Measurements from ENCODE around the gene PLEKHG5.

The PLEKHG5 gene, protein sequence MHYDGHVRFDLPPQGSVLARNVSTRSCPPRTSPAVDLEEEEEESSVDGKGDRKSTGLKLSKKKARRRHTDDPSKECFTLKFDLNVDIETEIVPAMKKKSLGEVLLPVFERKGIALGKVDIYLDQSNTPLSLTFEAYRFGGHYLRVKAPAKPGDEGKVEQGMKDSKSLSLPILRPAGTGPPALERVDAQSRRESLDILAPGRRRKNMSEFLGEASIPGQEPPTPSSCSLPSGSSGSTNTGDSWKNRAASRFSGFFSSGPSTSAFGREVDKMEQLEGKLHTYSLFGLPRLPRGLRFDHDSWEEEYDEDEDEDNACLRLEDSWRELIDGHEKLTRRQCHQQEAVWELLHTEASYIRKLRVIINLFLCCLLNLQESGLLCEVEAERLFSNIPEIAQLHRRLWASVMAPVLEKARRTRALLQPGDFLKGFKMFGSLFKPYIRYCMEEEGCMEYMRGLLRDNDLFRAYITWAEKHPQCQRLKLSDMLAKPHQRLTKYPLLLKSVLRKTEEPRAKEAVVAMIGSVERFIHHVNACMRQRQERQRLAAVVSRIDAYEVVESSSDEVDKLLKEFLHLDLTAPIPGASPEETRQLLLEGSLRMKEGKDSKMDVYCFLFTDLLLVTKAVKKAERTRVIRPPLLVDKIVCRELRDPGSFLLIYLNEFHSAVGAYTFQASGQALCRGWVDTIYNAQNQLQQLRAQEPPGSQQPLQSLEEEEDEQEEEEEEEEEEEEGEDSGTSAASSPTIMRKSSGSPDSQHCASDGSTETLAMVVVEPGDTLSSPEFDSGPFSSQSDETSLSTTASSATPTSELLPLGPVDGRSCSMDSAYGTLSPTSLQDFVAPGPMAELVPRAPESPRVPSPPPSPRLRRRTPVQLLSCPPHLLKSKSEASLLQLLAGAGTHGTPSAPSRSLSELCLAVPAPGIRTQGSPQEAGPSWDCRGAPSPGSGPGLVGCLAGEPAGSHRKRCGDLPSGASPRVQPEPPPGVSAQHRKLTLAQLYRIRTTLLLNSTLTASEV

DNA sequence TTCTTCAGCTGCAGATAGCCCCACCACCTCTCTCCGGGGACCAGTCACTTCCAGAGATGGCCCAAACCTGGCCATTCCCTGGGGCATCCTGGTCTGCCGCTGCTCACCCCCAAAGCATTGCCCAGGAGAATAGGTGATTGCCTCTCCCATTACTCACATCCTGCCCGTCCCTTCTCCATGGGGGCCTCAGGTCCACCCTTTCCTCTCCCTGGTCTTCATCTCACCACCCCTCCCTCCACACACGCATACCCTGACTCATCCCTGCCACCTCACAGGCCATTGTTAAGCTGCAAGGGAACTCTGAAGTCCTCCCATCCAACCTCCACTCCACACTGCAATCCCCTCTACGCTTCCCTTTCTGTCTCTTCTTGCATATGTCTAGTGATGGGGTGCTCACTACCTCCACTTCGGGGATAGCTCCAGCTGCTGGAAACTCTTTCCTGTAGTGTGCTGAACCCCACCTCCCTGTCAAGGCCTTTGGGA, at the start of gene PLEKHG5:
Gene PLEKHG5 (minus strand): TSS at position 188 of the 483 bp plus-strand sequence. CDS start 14,096 bp downstream, outside the sequence.
- DNase-seq = no peak

DNA sequence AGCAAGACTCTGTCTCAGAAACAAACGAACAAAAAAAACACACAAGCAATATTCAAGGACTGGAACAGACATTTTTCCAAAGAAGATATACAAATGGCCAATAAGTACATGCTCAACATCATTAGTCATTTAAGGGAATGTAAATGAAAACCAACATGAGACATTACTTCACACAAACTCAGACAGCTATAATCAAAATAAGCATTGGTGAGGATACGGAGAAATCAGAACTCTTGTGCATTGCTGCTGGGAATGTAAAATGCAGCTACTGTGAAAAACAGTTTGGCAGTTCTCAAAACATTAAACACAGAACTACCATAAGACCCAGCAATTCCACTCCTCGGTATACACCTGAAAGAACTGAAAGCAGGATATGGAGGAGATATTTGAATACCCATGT, 47.5 kb upstream of the PLEKHG5 start:
- DNase-seq = no peak

DNA sequence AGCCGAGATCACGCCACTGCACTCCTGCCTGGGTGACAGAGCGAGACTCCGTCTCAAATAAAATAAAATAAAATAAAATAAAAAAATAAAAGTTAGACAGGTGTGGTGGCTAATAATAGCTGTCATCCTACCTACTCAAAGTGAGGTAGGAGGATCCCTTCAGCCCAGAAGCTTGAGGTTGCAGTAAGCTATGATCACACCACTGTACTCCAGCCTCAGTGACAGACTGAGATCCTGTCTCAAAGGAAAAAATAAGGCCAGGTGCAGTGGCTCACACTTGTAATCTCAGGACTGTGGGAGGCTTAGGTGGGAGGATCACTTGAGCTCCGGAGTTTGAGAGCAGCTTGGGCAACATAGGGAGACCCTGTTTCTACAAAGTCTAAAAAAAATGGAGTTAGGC, 44.8 kb upstream of the PLEKHG5 start:
- no peak for DNase-seq

DNA sequence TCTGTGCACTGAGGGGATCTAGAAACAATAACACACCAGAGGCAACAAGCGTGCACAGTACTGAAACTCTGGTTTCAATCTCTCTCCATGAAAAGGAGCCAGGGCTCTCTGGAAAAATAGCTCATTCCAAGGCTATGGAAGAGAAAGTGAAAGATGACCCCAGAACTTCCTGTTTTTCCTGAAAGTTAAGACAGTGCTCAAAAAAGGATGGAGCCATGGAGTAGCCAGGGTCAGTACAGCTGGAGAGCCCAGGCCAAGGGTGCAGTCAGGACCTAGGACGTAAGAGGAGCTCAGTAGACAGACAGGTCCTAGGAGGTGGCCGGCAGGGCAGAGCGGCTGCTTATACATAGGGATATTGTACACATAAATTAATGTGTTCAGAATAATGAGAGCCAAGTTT, 43.7 kb upstream of the PLEKHG5 start:
- DNase-seq = no peak

DNA sequence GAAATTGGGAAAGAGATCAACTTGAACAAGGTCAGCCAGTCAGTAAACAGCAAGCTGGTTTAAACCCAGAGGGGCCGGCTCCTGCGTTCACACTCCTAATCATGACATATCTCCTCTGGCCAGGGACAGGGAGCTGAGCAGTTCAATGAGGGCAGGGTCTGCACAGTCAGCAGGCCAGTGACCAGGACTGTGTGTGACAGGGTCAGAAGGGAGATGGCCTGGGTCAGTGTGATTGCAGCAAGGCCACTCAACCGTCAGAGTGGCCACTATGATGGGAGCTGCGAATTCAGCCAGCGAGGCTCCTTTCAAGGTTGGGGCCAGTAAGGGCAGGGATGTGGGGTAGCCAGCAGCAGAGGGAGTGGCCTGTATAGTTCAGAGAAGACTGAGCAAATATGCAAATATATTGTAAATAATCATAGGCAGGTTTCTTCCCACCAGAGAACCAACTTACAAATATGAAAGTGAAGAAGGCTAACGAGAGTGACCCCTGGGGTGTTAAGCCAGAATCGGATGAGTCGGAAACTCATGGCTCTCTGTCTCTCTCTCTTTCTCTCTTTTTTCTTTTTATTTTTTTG, 42.9 kb upstream of the PLEKHG5 start:
- DNase-seq = no peak

DNA sequence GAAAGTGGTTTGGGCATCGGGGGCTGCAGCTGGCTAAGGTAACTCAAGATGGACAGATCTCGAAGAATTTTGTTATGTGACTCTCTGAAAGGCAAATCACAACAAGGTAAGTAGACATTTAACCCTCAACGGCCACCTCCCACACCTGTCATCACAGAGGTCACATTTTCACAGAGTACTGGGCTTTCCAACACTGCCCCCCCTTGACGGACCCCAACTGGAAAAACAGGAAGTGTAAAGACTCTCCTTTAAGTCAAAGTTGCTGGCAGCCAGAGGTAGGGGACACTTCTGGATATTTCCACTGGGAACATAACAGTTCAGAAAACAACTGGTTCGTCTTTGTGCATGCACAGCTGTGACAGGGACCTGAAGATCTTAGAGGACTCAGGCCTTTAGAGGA, 40.5 kb upstream of the PLEKHG5 start:
- DNase-seq = no peak

DNA sequence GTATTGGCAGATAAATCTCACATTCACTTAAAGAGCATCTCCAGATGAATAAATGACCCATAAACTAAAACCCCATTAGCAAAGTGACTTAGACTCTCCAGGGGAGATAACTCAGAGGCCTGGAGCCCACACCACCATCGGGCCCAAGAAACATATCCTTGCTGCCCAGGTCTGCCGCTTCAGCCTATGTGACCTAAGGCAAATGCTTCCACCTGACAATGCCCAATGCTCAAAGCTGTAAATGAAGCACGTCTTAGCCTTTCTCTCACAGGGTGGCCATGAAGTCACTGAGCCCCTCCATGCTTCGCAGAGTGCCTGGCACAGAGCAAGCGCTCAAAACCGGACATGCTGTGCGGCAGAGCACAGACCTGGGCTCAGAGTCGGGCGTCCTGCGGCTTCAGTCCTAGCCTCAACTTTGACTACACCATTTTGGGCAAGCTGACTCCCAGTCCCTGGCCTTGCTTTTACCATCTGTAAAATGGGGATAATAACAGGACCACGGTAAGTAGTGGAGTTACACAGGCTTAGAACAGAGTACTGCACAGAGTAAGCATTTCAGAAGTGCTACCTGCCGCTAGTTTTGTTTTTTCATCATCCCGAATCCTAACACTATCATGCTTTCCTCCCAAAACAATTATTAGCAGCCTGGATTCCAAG, 39.2 kb upstream of the PLEKHG5 start:
- no peak for DNase-seq

DNA sequence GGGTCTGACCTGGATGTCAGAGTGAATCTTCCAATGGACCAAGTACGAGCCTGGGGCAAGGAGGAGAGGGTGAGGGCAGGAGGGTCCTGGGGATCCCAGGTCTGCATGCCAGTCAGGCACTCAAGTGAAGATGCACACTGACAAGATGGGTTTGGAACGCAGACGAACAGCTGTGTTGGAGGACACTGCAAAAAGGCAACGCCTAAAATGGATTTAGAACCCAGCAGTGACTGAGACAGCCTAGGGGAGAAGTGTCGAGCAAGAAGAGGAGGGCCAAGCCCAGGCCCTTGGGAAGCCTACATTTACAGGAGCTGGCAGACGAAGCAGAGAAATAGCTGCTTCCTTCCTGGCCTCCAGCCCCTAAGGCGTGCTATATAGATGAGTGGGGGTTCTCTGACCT, 37.0 kb upstream of the PLEKHG5 start:
- DNase-seq = no peak

DNA sequence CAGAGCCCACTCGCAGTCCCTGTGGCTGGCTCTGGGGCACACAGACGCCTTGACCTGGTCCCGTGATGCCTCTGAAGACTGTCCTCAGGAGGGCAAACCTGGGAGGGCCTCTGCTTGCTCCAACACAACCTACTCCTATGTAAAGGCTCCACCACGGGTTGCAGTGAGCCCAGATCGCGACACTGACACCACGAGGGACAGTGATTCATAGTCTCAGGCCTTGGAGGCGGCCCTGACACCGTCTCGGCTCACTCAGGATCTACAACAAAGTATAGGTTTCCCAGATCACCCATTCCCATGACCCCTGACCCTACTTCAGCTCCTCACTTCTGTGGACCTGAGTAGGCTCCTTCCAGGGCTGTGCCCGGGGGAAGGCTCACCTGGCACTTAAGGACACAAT, 34.8 kb upstream of the PLEKHG5 start:
- DNase-seq = no peak

DNA sequence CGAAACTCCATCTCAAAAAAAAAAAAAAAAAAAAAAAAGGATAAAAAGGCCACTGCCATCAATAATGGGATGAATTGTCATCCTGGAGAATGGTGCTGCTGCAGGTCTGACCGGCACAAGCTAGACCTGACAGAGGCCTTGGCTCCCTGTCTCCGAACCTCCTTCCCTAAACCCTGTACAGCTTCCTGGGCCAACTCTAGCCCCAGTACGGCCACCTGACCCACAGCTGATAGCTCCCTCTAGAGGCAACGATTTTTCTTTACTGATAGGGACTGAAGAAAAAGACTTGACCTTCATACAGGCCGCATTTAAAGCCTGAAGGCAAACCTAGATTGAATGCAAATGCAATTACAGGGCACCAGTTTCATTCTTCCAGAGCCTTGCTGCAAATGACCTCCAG, 32.1 kb upstream of the PLEKHG5 start:
- DNase-seq = no peak

DNA sequence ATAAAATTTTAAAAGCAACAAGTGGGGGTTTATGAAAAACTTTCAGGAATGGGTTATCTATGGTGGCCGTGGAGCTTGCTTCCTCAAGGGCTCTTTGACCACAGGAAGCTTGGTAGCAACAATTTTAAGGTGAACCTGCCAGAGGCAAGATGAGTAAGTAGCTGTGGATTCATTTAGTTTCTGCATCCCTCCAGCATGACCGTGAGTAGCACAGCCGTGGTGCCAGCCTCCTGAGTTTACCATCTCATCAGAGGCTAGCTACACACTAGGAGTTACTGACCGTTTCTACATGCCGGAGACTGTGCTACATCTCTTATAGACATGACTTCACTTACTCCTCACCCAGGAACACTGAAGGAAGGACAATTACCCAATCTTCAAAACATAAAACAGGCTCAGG, 30.1 kb upstream of the PLEKHG5 start:
- DNase-seq = no peak

DNA sequence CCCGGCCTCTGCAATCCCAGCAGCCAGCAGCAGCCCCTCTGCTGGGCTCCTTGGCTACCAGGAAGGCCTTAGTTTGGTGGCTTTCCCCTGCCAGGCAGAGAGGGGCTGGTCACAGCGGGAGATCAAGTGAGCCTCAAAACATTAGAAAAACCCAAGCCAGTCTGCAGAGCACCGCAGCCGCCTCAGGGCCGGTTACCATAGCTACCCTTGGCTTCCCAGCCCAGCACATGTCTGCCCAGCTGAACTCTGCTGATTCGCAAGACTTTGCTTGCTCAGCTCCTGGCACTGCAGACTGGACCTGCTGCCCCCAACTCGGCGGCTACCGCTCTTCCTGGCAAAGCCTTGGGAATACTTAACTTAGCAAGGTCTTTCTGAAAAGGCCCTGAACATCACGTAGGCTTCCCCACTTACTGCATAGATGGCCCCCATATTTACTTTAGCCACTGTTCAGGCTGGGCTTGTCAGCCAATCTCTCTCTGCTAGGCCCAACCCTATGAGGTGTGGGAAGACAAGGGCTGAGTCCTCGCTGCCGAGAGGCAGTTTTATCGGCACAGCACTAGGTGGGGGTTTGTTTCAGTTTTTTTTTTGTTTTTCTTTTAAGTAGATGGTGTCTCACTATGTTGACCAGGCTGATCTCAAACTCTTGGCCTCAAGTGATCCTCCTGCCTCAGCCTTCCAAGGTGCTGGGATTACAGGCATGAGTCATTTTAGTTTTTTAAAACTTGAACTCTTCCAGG, 28.6 kb upstream of the PLEKHG5 start:
- no peak for DNase-seq

DNA sequence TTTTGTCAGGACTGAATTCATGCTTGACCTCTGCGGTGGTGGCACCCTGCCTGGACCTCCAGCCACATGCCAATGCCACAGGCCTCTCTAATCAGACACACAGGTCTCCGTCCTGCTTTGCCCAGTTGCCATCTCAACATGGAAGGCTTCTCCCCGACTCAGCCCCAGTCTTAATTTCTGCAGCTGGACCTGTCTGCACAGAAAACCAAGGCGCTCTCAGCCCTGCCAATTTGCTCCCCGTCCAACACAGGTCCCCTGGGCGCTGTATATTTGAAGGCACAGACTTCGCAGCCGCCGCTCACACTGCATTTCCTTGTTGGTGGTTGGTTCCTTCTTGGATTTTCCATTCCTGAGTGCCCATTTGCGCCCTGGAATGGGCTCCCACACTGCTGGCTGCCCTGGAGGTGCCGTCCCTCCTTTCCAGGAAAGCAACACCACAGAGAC, 28.0 kb upstream of the PLEKHG5 start:
- no peak for DNase-seq

DNA sequence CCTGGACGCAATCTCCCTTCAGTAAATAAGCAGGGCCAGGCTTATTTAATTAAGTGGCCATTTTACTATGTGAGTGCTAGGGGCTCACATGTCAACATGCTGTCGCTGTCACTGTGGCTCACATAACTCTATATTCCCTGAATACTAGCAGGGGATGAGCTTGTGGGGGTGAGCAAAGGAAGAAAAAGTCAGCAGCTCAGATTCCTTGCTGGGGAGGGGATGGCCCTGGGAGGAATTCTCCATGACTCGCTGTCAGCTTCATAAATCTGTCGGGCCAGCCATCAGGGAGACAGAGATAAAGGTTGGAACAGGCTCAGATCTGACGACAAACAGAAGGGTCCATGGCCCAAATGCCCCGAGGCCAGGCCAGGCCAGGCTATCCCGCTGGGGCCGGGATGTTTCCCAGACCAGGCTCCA, 26.0 kb upstream of the PLEKHG5 start:
- DNase-seq = no peak

DNA sequence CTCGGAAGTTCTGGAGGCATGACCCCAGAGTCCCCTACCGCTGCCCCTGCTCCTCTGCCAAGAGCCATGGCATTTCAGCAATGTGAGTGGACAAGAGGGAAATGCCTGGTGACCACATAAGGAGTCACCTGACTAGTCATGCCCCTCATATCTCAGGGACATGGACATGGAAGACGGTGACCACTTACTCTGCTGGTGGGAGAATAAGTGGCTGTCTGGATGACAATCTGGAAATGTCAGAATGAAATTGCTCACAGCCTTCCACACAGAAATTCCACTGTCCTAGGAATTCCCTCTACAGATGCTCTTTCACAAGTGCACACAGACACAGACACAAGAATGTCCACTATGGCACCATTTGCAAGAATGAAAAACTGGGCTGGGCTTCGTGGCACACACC, 24.3 kb upstream of the PLEKHG5 start:
- DNase-seq = no peak

DNA sequence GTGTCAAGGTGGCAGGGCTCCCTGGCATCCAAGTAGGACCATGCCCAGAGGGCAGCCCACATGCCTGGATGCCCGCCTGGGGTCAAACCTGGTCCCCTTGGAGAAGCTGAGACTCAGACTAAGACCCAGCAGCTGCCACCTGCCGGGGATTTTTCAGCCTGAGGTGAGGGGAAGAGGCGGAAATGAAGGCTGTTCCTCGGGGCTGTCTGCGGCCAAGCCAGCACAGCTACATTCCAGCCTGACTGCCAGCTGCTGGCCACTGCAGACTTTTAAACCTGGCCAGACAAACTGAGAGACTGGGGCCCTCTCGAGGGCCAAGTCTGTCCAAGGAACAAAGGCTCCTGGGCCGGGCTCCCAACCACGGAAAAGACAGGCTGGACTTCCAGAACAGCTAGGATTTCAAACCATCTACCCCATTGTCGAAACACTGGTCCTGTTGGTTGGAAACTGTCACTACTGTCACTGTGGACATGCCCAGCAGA, 21.9 kb upstream of the PLEKHG5 start:
- no peak for DNase-seq

DNA sequence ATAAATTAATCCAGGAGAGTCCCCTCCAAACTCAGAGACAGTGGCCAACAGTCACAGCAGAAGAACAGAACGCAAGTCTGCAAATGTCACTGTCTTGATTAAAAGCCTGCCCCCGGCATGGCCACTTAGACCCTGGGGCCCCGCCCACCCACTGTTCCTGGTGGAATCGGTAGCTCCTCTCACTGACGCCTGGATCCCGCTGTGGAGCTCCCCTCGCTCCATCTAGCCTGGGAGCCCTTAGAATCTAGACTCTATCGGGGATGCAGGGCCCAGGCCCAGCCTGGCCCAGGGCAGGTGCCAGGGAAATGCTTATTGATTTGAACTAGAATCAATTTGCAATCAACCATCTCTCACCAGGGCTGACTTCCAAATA, 21.4 kb upstream of the PLEKHG5 start:
- no peak for DNase-seq

DNA sequence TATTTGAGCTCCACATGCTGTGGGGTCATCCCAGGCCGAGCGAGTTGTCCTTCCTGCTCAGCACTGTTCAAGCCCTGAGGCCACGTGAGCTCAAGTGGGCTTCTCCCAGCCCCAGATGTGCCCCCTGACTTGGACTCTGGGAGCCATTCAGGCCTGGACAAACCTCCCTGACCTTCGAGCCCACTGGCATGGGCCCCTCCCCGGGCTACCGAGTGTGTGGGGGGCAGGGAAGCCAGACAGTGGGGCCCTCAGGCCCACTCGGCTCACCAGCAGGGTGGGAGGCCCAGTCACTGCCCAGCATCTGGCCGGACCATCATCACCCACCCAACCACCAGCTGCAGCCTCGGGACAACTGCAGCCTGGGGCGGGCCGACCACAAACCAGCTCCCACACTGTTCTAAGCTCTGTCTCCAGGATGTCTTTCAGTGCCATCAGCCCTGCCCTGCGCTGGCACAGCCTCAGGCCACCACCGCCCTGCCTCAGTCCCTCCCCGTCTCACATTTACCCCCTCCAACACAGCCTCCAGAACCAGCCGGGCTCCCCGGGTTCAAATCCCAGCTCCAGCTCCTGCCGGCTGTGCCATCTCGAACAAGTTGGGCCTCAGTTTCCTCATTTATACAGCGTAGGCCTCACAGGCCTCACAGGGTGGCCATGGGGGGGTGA, 20.9 kb upstream of the PLEKHG5 start:
- no peak for DNase-seq

DNA sequence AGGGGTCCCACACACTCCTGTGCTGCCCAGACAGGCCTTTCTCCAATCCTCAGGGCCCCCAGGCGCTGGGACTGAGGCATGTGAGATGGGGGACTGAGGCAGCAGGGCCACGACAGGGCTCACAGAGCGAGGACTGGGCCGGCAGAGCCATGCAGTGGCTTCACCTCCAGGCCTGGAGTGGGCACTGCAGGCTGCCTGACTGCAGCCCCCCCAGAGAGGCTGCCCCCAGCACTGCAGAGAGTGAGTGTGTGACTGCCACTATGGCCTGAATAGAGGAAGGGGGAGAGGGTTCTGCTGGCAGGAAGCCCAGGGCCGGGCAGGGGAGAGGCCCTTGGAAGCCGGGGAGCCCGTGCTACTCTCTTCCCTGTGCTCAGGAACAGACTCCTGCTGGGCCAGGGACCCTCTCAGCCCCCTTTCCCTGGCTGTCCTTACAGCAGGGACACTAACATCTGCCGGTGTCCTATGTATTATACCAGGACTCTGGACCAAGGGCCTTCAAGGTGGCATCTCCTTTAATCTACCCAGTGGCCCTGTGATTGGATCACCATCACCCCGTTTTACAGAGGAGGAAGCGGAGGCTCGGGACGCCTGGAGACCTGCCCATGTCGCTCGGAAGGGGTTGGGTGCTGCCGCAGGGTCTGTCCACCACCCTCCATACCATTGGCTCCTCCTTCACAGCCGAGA, 20.2 kb upstream of the PLEKHG5 start:
- no peak for DNase-seq

DNA sequence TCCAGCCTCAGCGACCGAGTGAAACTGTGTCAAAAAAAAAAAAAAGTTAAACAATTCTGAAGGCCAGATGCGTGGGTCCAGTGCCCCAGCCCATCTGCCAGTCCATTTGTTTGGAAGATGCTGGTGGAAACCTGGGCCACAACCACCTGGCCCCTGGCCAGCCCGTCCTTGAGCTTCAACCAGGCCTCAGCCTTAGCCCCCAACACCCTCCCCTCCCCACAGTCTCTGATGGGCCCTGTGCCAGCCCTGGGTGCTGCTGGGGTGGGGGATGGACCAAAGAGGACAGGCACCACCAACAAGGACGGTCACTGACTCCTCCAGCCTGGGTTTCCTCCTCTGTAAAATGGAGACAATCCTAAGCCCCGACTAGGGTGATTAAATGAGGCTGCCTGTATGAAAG, 19.6 kb upstream of the PLEKHG5 start:
- no peak for DNase-seq

DNA sequence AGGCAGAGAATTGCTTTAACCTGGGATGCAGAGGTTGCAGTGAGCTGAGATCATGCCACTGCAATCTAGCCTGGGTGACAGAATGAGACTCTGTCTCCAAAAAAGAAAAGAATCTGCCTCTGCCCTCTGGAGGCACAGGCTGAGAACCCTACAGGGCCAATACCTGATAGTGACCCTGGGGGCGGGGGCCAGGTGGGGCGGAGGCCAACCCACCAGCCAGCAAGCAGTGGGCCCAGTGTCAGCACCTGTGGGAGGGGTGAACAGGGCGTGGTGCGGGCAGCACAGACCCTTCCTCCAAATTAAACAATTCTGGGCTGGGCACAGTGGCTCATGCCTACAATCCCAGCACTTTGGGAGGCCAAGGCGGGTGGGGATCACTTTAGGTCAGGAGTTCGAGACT, 19.0 kb upstream of the PLEKHG5 start:
- DNase-seq = no peak
